GM23338 (cell line): ENCODE results near the gene TOMM6. TPM values are rescaled to one million over a fixed set of nuclear protein-coding genes. Genes with fewer than 3 reads are reported as not detected.

ENCODE experiments used
- ATAC-seq: fragments of 200-7000 bp; cut with Tn5 transposase; 3 replicates; pipeline ENCODE4 v1.9.1; 2020
- DNase-seq: peaks from one replicate; pipeline ENCODE4 v3.0.0-alpha.2; 2015; ENCODE audit warnings: low spot score
- H2AFZ ChIP-seq: fragments of 200-600 bp; sonication (generic); 2 replicates; pipeline ENCODE4 v1.8.0; 2016; ENCODE audit warnings: antibody characterized with exemption, mild to moderate bottlenecking, moderate library complexity
- H3F3A ChIP-seq: fragments of 200-600 bp; sonication (generic); replicated peaks from 2 replicates; pipeline ENCODE4 v1.8.0; 2017; ENCODE audit warnings: antibody characterized with exemption, mixed run types, low read depth
- H3K27ac ChIP-seq: fragments of 200-600 bp; sonication (generic); 2 replicates; pipeline ENCODE4 v1.6.1; 2016; ENCODE audit warnings: low read depth
- H3K27me3 ChIP-seq: fragments of 200-600 bp; sonication (generic); 2 replicates; pipeline ENCODE4 v1.8.0; 2016; ENCODE audit warnings: mild to moderate bottlenecking, mixed run types, moderate library complexity; ENCODE audit not compliant: insufficient read depth
- H3K36me3 ChIP-seq: fragments of 200-600 bp; sonication (generic); 2 replicates; pipeline ENCODE4 v1.8.0; 2016; ENCODE audit warnings: mild to moderate bottlenecking; ENCODE audit not compliant: insufficient read depth
- H3K4me1 ChIP-seq: fragments of 200-600 bp; sonication (generic); 2 replicates; pipeline ENCODE4 v1.8.0; 2016; ENCODE audit warnings: mild to moderate bottlenecking, moderate library complexity; ENCODE audit not compliant: insufficient read depth
- H3K4me2 ChIP-seq: fragments of 200-600 bp; sonication (generic); 2 replicates; pipeline ENCODE4 v1.7.1; 2017; ENCODE audit warnings: mixed run types
- H3K4me3 ChIP-seq: fragments of 200-600 bp; sonication (generic); 2 replicates; pipeline ENCODE4 v1.6.1; 2016; ENCODE audit warnings: mixed run types
- H3K79me2 ChIP-seq: fragments of 200-600 bp; sonication (generic); replicated peaks from 2 replicates; pipeline ENCODE4 v1.8.0; 2017; ENCODE audit warnings: mild to moderate bottlenecking; ENCODE audit not compliant: insufficient read depth
- H3K9me2 ChIP-seq: fragments of 200-600 bp; sonication (generic); 2 replicates; pipeline ENCODE4 v1.8.0; 2017; ENCODE audit not compliant: insufficient read depth
- H4K20me1 ChIP-seq: fragments of 200-600 bp; sonication (generic); replicated peaks from 2 replicates; pipeline ENCODE4 v1.8.0; 2017; ENCODE audit warnings: mild to moderate bottlenecking; ENCODE audit not compliant: insufficient read depth
- H3K27ac Mint-ChIP-seq: 2 replicates; pipeline ENCODE4 v1.8.0; 2020; ENCODE audit warnings: inconsistent platforms, mild to moderate bottlenecking, moderate library complexity, mixed read lengths
- H3K27me3 Mint-ChIP-seq: 3 replicates; pipeline ENCODE4 v1.8.0; 2022; ENCODE audit warnings: low read depth, mild to moderate bottlenecking, moderate library complexity, mixed read lengths, inconsistent platforms; ENCODE audit not compliant: insufficient read depth, poor library complexity
- H3K36me3 Mint-ChIP-seq: 3 replicates; pipeline ENCODE4 v1.8.0; 2021; ENCODE audit warnings: low read depth, mild to moderate bottlenecking, inconsistent platforms, moderate library complexity, mixed read lengths
- H3K4me1 Mint-ChIP-seq: 3 replicates; pipeline ENCODE4 v1.8.0; 2020; ENCODE audit warnings: mild to moderate bottlenecking, inconsistent platforms, mixed read lengths
- H3K4me3 Mint-ChIP-seq: 3 replicates; pipeline ENCODE4 v1.8.0; 2021; ENCODE audit warnings: moderate library complexity, mild to moderate bottlenecking, inconsistent platforms, mixed read lengths
- H3K9me3 Mint-ChIP-seq: 3 replicates; pipeline ENCODE4 v1.8.0; 2020; ENCODE audit warnings: moderate library complexity, mild to moderate bottlenecking, inconsistent platforms, mixed read lengths
- CREB1 ChIP-seq: fragments of 250-450 bp; sonication (Bioruptor Pico); IDR thresholded peaks from 2 replicates; pipeline ENCODE4 v1.5.0; 2020; ENCODE audit warnings: low read depth, mild to moderate bottlenecking, moderate library complexity
- CTCF ChIP-seq, 2 experiments: fragments of 200-600 bp in 1 of 2; sonication (generic) in 1 of 2; conservative IDR thresholded peaks; 2 replicates each; pipeline versions ENCODE4 v1.5.1 to v1.6.1; 2016 to 2017; ENCODE audit warnings: antibody characterized with exemption in 2 of 2, low read depth in 2 of 2, mild to moderate bottlenecking in 2 of 2, moderate library complexity in 1 of 2
- EZH2 ChIP-seq: fragments of 200-600 bp; sonication (generic); IDR thresholded peaks from one replicate; pipeline ENCODE4 v1.8.0; 2017; ENCODE audit warnings: antibody characterized with exemption, mild to moderate bottlenecking, low read depth; ENCODE audit not compliant: unreplicated experiment
- JUNB ChIP-seq: IDR thresholded peaks from one replicate; pipeline ENCODE4 v1.6.1; 2016; ENCODE audit warnings: antibody characterized with exemption; ENCODE audit not compliant: unreplicated experiment
- NANOG ChIP-seq: IDR thresholded peaks from 2 replicates; pipeline ENCODE4 v1.6.1; 2016; ENCODE audit warnings: antibody characterized with exemption, borderline replicate concordance
- POLR2AphosphoS5 ChIP-seq: IDR thresholded peaks from 2 replicates; pipeline ENCODE4 v1.6.1; 2016; ENCODE audit warnings: antibody characterized with exemption, low read depth
- STAT1 ChIP-seq: IDR thresholded peaks from one replicate; pipeline ENCODE4 v1.6.1; 2016; ENCODE audit warnings: antibody characterized with exemption; ENCODE audit not compliant: unreplicated experiment
- ZNF114 ChIP-seq: fragments of 250-450 bp; sonication (Bioruptor Pico); IDR thresholded peaks from 2 replicates; pipeline ENCODE4 v1.5.0; 2020; ENCODE audit warnings: mild to moderate bottlenecking, moderate library complexity
- polyA plus RNA-seq: library from polyadenylated mRNA; unstranded; fragments of >200 nt; fragmentation: Nextera tagmentation; extraction: Ambion mirVana; gene quantifications from 2 replicates; pipeline ENCODE4 v1.2.1, GENCODE V29; 2016
- total RNA-seq: library from RNA; depleted of rRNA; stranded (reverse); fragments of >200 nt; shearing (Covaris generic); gene quantifications from 2 replicates; pipeline ENCODE4 v1.2.3, GENCODE V29; 2014
- TF ChIP-seq, protein P1 (sequence below): IDR thresholded peaks from one replicate; pipeline ENCODE4 v1.6.1; 2018; ENCODE audit warnings: antibody characterized with exemption; ENCODE audit not compliant: unreplicated experiment
- TF ChIP-seq, protein P2 (sequence below): fragments of 250-450 bp; sonication (Bioruptor Pico); IDR thresholded peaks from 2 replicates; pipeline ENCODE4 v1.5.0; 2020; ENCODE audit warnings: mild to moderate bottlenecking, moderate library complexity
- TF ChIP-seq, protein P3 (sequence below): IDR thresholded peaks from 2 replicates; pipeline ENCODE4 v1.6.1; 2016; ENCODE audit warnings: antibody characterized with exemption

Gene TOMM6
- total and polyA plus RNA-seq, 2 experiments from 2014 or later = 195 to 372 TPM

DNA sequence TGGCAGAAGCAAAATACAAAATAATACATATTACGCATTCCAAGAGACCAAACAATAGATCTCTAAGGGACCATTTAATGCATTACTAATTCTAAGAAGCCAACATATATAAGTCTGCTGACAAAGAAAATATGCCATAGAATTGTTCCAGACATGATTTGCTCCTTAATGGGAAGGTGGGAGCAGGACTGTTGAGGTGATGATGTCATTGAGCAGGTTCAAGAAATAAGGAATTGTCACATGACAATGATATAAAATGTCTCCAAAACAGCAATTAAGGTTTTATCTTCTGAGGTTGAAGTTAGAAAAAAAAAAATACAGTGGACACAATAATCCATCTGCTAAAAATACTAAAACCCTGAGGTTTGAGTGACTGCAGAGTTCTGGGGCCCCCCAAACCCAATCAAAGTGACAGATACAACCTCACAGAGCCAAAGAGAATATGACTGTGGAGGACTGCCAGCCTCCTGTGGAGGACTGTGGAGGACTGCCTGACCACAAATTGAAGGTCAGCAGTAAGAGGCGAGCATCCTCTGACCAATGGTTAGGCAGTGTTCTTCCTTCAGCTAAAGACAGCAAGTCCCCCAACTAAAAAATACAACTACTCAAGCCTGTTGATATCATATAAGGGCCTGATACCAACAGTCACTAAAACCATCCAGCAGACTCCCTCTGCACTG, 39.0 kb downstream of the TOMM6 start:
- H3K9me3 Mint-ChIP-seq = no peaks in the 10 kb centered on the region
- H3K4me2 ChIP-seq = no peak overlapping the region
- no peaks in the 10 kb centered on the region for H3K36me3 Mint-ChIP-seq
- TF ChIP-seq CREB1 (CRISPR knock-in tag) (no peak), POLR2AphosphoS5 (no peak), ZNF114 (CRISPR knock-in tag) (no peak), EZH2 (no peak), NANOG (no peak), CTCF (conservative IDR thresholded peaks at IDR 0.05; ENCODE audit: low read depth in 2 of 2) (no peak), JUNB (no peak), STAT1 (no peak)
- TF ChIP-seq, protein P1, sequence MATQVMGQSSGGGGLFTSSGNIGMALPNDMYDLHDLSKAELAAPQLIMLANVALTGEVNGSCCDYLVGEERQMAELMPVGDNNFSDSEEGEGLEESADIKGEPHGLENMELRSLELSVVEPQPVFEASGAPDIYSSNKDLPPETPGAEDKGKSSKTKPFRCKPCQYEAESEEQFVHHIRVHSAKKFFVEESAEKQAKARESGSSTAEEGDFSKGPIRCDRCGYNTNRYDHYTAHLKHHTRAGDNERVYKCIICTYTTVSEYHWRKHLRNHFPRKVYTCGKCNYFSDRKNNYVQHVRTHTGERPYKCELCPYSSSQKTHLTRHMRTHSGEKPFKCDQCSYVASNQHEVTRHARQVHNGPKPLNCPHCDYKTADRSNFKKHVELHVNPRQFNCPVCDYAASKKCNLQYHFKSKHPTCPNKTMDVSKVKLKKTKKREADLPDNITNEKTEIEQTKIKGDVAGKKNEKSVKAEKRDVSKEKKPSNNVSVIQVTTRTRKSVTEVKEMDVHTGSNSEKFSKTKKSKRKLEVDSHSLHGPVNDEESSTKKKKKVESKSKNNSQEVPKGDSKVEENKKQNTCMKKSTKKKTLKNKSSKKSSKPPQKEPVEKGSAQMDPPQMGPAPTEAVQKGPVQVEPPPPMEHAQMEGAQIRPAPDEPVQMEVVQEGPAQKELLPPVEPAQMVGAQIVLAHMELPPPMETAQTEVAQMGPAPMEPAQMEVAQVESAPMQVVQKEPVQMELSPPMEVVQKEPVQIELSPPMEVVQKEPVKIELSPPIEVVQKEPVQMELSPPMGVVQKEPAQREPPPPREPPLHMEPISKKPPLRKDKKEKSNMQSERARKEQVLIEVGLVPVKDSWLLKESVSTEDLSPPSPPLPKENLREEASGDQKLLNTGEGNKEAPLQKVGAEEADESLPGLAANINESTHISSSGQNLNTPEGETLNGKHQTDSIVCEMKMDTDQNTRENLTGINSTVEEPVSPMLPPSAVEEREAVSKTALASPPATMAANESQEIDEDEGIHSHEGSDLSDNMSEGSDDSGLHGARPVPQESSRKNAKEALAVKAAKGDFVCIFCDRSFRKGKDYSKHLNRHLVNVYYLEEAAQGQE = no peak
- TF ChIP-seq, protein P2, sequence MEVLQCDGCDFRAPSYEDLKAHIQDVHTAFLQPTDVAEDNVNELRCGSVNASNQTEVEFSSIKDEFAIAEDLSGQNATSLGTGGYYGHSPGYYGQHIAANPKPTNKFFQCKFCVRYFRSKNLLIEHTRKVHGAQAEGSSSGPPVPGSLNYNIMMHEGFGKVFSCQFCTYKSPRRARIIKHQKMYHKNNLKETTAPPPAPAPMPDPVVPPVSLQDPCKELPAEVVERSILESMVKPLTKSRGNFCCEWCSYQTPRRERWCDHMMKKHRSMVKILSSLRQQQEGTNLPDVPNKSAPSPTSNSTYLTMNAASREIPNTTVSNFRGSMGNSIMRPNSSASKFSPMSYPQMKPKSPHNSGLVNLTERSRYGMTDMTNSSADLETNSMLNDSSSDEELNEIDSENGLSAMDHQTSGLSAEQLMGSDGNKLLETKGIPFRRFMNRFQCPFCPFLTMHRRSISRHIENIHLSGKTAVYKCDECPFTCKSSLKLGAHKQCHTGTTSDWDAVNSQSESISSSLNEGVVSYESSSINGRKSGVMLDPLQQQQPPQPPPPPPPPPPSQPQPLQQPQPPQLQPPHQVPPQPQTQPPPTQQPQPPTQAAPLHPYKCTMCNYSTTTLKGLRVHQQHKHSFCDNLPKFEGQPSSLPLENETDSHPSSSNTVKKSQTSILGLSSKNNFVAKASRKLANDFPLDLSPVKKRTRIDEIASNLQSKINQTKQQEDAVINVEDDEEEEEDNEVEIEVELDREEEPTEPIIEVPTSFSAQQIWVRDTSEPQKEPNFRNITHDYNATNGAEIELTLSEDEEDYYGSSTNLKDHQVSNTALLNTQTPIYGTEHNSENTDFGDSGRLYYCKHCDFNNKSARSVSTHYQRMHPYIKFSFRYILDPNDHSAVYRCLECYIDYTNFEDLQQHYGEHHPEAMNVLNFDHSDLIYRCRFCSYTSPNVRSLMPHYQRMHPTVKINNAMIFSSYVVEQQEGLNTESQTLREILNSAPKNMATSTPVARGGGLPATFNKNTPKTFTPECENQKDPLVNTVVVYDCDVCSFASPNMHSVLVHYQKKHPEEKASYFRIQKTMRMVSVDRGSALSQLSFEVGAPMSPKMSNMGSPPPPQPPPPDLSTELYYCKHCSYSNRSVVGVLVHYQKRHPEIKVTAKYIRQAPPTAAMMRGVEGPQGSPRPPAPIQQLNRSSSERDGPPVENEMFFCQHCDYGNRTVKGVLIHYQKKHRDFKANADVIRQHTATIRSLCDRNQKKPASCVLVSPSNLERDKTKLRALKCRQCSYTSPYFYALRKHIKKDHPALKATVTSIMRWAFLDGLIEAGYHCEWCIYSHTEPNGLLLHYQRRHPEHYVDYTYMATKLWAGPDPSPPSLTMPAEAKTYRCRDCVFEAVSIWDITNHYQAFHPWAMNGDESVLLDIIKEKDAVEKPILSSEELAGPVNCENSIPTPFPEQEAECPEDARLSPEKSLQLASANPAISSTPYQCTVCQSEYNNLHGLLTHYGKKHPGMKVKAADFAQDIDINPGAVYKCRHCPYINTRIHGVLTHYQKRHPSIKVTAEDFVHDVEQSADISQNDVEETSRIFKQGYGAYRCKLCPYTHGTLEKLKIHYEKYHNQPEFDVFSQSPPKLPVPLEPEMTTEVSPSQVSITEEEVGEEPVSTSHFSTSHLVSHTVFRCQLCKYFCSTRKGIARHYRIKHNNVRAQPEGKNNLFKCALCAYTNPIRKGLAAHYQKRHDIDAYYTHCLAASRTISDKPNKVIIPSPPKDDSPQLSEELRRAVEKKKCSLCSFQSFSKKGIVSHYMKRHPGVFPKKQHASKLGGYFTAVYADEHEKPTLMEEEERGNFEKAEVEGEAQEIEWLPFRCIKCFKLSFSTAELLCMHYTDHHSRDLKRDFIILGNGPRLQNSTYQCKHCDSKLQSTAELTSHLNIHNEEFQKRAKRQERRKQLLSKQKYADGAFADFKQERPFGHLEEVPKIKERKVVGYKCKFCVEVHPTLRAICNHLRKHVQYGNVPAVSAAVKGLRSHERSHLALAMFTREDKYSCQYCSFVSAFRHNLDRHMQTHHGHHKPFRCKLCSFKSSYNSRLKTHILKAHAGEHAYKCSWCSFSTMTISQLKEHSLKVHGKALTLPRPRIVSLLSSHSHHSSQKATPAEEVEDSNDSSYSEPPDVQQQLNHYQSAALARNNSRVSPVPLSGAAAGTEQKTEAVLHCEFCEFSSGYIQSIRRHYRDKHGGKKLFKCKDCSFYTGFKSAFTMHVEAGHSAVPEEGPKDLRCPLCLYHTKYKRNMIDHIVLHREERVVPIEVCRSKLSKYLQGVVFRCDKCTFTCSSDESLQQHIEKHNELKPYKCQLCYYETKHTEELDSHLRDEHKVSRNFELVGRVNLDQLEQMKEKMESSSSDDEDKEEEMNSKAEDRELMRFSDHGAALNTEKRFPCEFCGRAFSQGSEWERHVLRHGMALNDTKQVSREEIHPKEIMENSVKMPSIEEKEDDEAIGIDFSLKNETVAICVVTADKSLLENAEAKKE (CRISPR knock-in tag) = no peak
- TF ChIP-seq, protein P3, sequence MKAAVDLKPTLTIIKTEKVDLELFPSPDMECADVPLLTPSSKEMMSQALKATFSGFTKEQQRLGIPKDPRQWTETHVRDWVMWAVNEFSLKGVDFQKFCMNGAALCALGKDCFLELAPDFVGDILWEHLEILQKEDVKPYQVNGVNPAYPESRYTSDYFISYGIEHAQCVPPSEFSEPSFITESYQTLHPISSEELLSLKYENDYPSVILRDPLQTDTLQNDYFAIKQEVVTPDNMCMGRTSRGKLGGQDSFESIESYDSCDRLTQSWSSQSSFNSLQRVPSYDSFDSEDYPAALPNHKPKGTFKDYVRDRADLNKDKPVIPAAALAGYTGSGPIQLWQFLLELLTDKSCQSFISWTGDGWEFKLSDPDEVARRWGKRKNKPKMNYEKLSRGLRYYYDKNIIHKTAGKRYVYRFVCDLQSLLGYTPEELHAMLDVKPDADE = no peak
- H3K4me3 Mint-ChIP-seq = no peak overlapping the region
- H3K4me3 ChIP-seq = no peak overlapping the region
- no peak for DNase-seq
- no peaks in the 10 kb centered on the region for H3K36me3 ChIP-seq
- no peak overlapping the region for H2AFZ ChIP-seq
- no peaks in the 10 kb centered on the region for H3K4me1 ChIP-seq
- H3K4me1 Mint-ChIP-seq = no peaks in the 10 kb centered on the region
- no peak overlapping the region for H3K27ac ChIP-seq
- no peak overlapping the region for H3K27ac Mint-ChIP-seq
- no peaks in the 10 kb centered on the region for H3F3A ChIP-seq
- no peaks in the 10 kb centered on the region for H3K27me3 ChIP-seq
- no peak for ATAC-seq
- H3K9me2 ChIP-seq = no peaks in the 10 kb centered on the region
- no peaks in the 10 kb centered on the region for H3K27me3 Mint-ChIP-seq
- no peaks in the 10 kb centered on the region for H3K79me2 ChIP-seq
- H4K20me1 ChIP-seq = no peaks in the 10 kb centered on the region; the same call in 1 of the 2 replicates
